HCT116 (cell line): ENCODE results near the gene EGFR. TPM values are rescaled to one million over a fixed set of nuclear protein-coding genes. Genes with fewer than 3 reads are reported as not detected.

Experiments
- ATAC-seq: fragments of 200-7000 bp; cut with Tn5 transposase; 2 replicates; pipeline ENCODE4 v1.9.1; 2020; ENCODE audit warnings: mild to moderate bottlenecking, moderate library complexity
- BruUV-seq: library from RNA; stranded (reverse); fragments of 400-500 nt; replicated peaks from 2 replicates; lab custom pipeline; 2021; lab: Mats Ljungman, UMichigan
- CTCF ChIA-PET: fragments of 300-600 bp; sonication (Branson Sonifier 250); formaldehyde crosslinking; loops from one replicate; lab custom pipeline; 2021; ENCODE audit warnings: antibody characterized with exemption; lab: Charles Lee
- POLR2A ChIA-PET: fragments of 300-600, 350-600 bp; sonication (Branson Sonifier 250); formaldehyde crosslinking; loops from one replicate; lab custom pipeline; 2021; ENCODE audit warnings: antibody characterized with exemption; lab: Charles Lee
- RAD21 ChIA-PET, 2 experiments: fragments of 300-600 bp; sonication (Branson Sonifier 250); formaldehyde crosslinking; loops; one replicate each; lab custom pipeline; 2023; ENCODE audit warnings: low total read pairs in 2 of 2; ENCODE audit not compliant: uncharacterized antibody in 2 of 2, unreplicated experiment in 2 of 2, low non-redundant PET in 1 of 2; lab: Charles Lee
- DNase-seq: peaks from one replicate; pipeline ENCODE4 v3.0.0-alpha.2; 2010; ENCODE audit warnings: low read depth, low spot score
- H2AFZ ChIP-seq: fragments of 200-600 bp; shearing (Covaris generic), sonication (generic); 2 replicates; pipeline ENCODE4 v1.6.1; 2017; ENCODE audit warnings: low read depth, mixed run types, mixed read lengths, antibody characterized with exemption, low read length; ENCODE audit not compliant: poor library complexity, severe bottlenecking
- H3K27ac ChIP-seq: 2 replicates; pipeline ENCODE4 v1.5.1; 2012; ENCODE audit warnings: low read depth, low read length
- H3K27me3 ChIP-seq: fragments of 200-600 bp; sonication (generic); 2 replicates; pipeline ENCODE4 v1.6.1; 2016; ENCODE audit warnings: mixed run types, low read length, mixed read lengths; ENCODE audit not compliant: insufficient read depth
- H3K36me3 ChIP-seq, 2 experiments: fragments of 200-500 bp in 1 of 2; fragments of 200-600 bp in 1 of 2; sonication (Bioruptor generic) in 1 of 2; sonication (generic) in 1 of 2; 2 replicates each; pipeline versions ENCODE4 v1.5.1 to v1.6.1; 2014 to 2016; ENCODE audit warnings: low read length in 2 of 2, inconsistent platforms in 1 of 2, mixed read lengths in 1 of 2, mixed run types in 1 of 2; ENCODE audit not compliant: insufficient read depth in 2 of 2, control insufficient read depth in 1 of 2
- H3K4me1 ChIP-seq, 2 experiments: fragments of 200-600 bp in 1 of 2; sonication (generic) in 1 of 2; 2 replicates each; pipeline versions ENCODE4 v1.5.1 to v1.6.1; 2012 to 2017; ENCODE audit warnings: low read length in 2 of 2, inconsistent platforms in 1 of 2, mild to moderate bottlenecking in 1 of 2, mixed read lengths in 1 of 2, mixed run types in 1 of 2, moderate library complexity in 1 of 2; ENCODE audit not compliant: insufficient read depth in 2 of 2, control insufficient read depth in 1 of 2
- H3K4me2 ChIP-seq: fragments of 200-600 bp; sonication (generic); 2 replicates; pipeline ENCODE4 v1.6.1; 2017; ENCODE audit warnings: mixed run types, low read length, mixed read lengths
- H3K4me3 ChIP-seq, 2 experiments: fragments of 200-600 bp in 1 of 2; sonication (generic) in 1 of 2; replicated peaks in 1 of 2; 2 replicates each; pipeline ENCODE4 v1.5.1; 2011 to 2016; ENCODE audit warnings: low read length in 2 of 2, control low read depth in 1 of 2, low read depth in 1 of 2, mild to moderate bottlenecking in 1 of 2, mixed read lengths in 1 of 2, mixed run types in 1 of 2
- H3K79me2 ChIP-seq: fragments of 200-600 bp; sonication (generic); 2 replicates; pipeline ENCODE4 v1.6.1; 2017; ENCODE audit warnings: mild to moderate bottlenecking, mixed run types, low read length, moderate library complexity, mixed read lengths; ENCODE audit not compliant: insufficient read depth
- H3K9ac ChIP-seq: fragments of 200-600 bp; sonication (generic); 2 replicates; pipeline ENCODE4 v1.6.1; 2016; ENCODE audit warnings: low read length, mixed read lengths
- H3K9me2 ChIP-seq: fragments of 200-600 bp; sonication (generic), shearing (Covaris generic); 2 replicates; pipeline ENCODE4 v1.6.1; 2017; ENCODE audit warnings: mixed run types, mild to moderate bottlenecking, moderate library complexity; ENCODE audit not compliant: insufficient read depth
- H3K9me3 ChIP-seq, 2 experiments: fragments of 200-500 bp in 1 of 2; fragments of 200-600 bp in 1 of 2; sonication (Bioruptor generic) in 1 of 2; sonication (generic) in 1 of 2; 2 replicates each; pipeline ENCODE4 v1.6.1; 2014 to 2017; ENCODE audit warnings: low read length in 2 of 2, mixed read lengths in 2 of 2, inconsistent platforms in 1 of 2, low read depth in 1 of 2, mild to moderate bottlenecking in 1 of 2, mixed run types in 1 of 2, moderate library complexity in 1 of 2; ENCODE audit not compliant: control insufficient read depth in 1 of 2, insufficient read depth in 1 of 2
- H4K20me1 ChIP-seq: fragments of 200-600 bp; sonication (generic), shearing (Covaris generic); 2 replicates; pipeline ENCODE4 v1.6.1; 2017; ENCODE audit warnings: mixed run types, mild to moderate bottlenecking, moderate library complexity; ENCODE audit not compliant: insufficient read depth
- ATF3 ChIP-seq: IDR thresholded peaks from 2 replicates; pipeline ENCODE4 v1.6.1; 2012
- CBX3 ChIP-seq: IDR thresholded peaks from 2 replicates; pipeline ENCODE4 v1.6.1; 2012; ENCODE audit warnings: low read depth
- EZH2 ChIP-seq: fragments of 200-600 bp; sonication (generic); IDR thresholded peaks from 2 replicates; pipeline ENCODE4 v1.6.1; 2017; ENCODE audit warnings: antibody characterized with exemption, mixed run types
- EZH2phosphoT487 ChIP-seq: fragments of 200-600 bp; IDR thresholded peaks from 2 replicates; pipeline ENCODE4 v1.6.1; 2018; ENCODE audit warnings: antibody characterized with exemption, borderline replicate concordance
- FOSL1 ChIP-seq: IDR thresholded peaks from 2 replicates; pipeline ENCODE4 v1.6.1; 2012; ENCODE audit warnings: low read depth
- JUND ChIP-seq: IDR thresholded peaks from 2 replicates; pipeline ENCODE4 v1.6.1; 2012
- MAX ChIP-seq: IDR thresholded peaks from 2 replicates; pipeline ENCODE4 v1.6.1; 2012
- POLR2A ChIP-seq: IDR thresholded peaks from 2 replicates; pipeline ENCODE4 v1.7.0; 2011; ENCODE audit warnings: borderline replicate concordance; ENCODE audit not compliant: insufficient read depth, insufficient read length; ENCODE audit errors: extremely low read depth
- REST ChIP-seq: IDR thresholded peaks from 2 replicates; pipeline ENCODE4 v1.6.1; 2012; ENCODE audit warnings: low read depth
- SIN3A ChIP-seq: IDR thresholded peaks from 2 replicates; pipeline ENCODE4 v1.6.1; 2012; ENCODE audit warnings: low read depth
- SP1 ChIP-seq: IDR thresholded peaks from 2 replicates; pipeline ENCODE4 v1.6.1; 2012; ENCODE audit warnings: low read depth
- SRF ChIP-seq: IDR thresholded peaks from 2 replicates; pipeline ENCODE4 v1.6.1; 2012; ENCODE audit warnings: low read depth
- ZBTB33 ChIP-seq: IDR thresholded peaks from 2 replicates; pipeline ENCODE4 v1.6.1; 2011; ENCODE audit warnings: mild to moderate bottlenecking, low read length, moderate library complexity; ENCODE audit not compliant: insufficient replicate concordance; ENCODE audit errors: extremely low read depth
- intact Hi-C: fragments of 100-400 bp; cut with micrococcal nuclease; formaldehyde crosslinking; loops from 2 replicates; pipeline ENCODE4 v1.10.0; 2022
- total RNA-seq: library from RNA; stranded (reverse); gene quantifications from one replicate; pipeline ENCODE4 v1.2.1, GENCODE V29; 2021; ENCODE audit not compliant: unreplicated experiment

Gene EGFR
- total RNA-seq, 1 experiment from 2014 or later = 71.5 TPM

- intact Hi-C loops = loop anchor here (5.0 kb wide), 2 partner anchors 344 to 359 kb away; no protein-coding TSS in a partner anchor
- ChIA-PET POLR2A (no interaction called here), CTCF (no interaction called here), RAD21 (no interaction called here)
- Histone ChIP-seq H3K4me3 (no peak overlapping the region), H3K4me2 (peak overlapping the region; percentile 70), H3K4me1 (peaks cover 87 to 95% of the 10 kb centered on the region in 2 experiments), H3K9ac (peak overlapping the region; percentile 80), H3K9me3 (no peaks in the 10 kb centered on the region), H3K9me2 (no peaks in the 10 kb centered on the region), H3K27ac (peak overlapping the region; percentile 98), H3K79me2 (peaks cover 54% of the 10 kb centered on the region), H3K36me3 (no peaks in the 10 kb centered on the region), H3K27me3 (no peaks in the 10 kb centered on the region), H2AFZ (no peak overlapping the region), H4K20me1 (no peaks in the 10 kb centered on the region)
- ATAC-seq (no peak), DNase-seq (no peak)
- no TSS peak for BruUV-seq
- no peak for TF ChIP-seq CBX3
- no peak for TF ChIP-seq SIN3A
- no peak for TF ChIP-seq JUND
- no peak for TF ChIP-seq SP1
- no peak for TF ChIP-seq REST
- no peak for TF ChIP-seq POLR2A
- no peak for TF ChIP-seq SRF
- TF ChIP-seq FOSL1 = no peak
- TF ChIP-seq MAX = no peak
- TF ChIP-seq EZH2 = no peak
- TF ChIP-seq ATF3 = no peak
- no peak for TF ChIP-seq EZH2phosphoT487
- no peak for TF ChIP-seq ZBTB33
Measured at GRCh38 chr7:55131142-55131929, 112.5 kb downstream of the EGFR start.
